Vagina (tissue), 2 donors: ENCODE data around the gene MUCL3. TPM values are rescaled to one million over a fixed set of nuclear protein-coding genes. Genes with fewer than 3 reads are reported as not detected.

Experiments
- DNase-seq, 2 donors: peaks; one replicate each; pipeline ENCODE4 v3.0.0-alpha.2; 2017; ENCODE audit errors: extremely low spot score in 2 of 2
- H3K27ac ChIP-seq: fragments of 200-600 bp; sonication (generic); one replicate; pipeline ENCODE4 v1.5.1; 2019
- H3K27me3 ChIP-seq: fragments of 200-600 bp; sonication (generic); one replicate; pipeline ENCODE4 v1.5.1; 2019
- H3K36me3 ChIP-seq, 2 donors: fragments of 200-600 bp; sonication (generic); one replicate each; pipeline ENCODE4 v1.5.1; 2017 to 2019
- H3K4me1 ChIP-seq: fragments of 200-600 bp; sonication (generic); one replicate; pipeline ENCODE4 v1.5.1; 2019
- H3K4me3 ChIP-seq, 2 donors: fragments of 200-600 bp; sonication (generic); 1 replicate in 1 of 2; 2 replicates in 1 of 2; pipeline ENCODE4 v1.5.1; 2016 to 2019
- H3K9me3 ChIP-seq: fragments of 200-600 bp; sonication (generic); one replicate; pipeline ENCODE4 v1.5.1; 2019
- CTCF ChIP-seq, 3 experiments: fragments of 450-650 bp in 2 of 3; fragments of 200-600 bp in 1 of 3; sonication (generic) in 1 of 3; IDR thresholded peaks; one replicate each; pipeline ENCODE4 v1.5.1; 2017 to 2019; ENCODE audit warnings: antibody characterized with exemption in 3 of 3, mild to moderate bottlenecking in 2 of 3, moderate library complexity in 2 of 3
- POLR2A ChIP-seq, 2 donors: fragments of 450-650 bp; IDR thresholded peaks; one replicate each; pipeline ENCODE4 v1.6.1; 2017; ENCODE audit warnings: antibody characterized with exemption in 2 of 2, mild to moderate bottlenecking in 2 of 2, moderate library complexity in 2 of 2
- POLR2AphosphoS5 ChIP-seq, 2 donors: sonication (generic); formaldehyde crosslinking; IDR thresholded peaks; one replicate each; pipeline ENCODE4 v1.9.0; 2017; ENCODE audit warnings: antibody characterized with exemption in 2 of 2, mild to moderate bottlenecking in 2 of 2, low read depth in 1 of 2; ENCODE audit not compliant: insufficient read depth in 1 of 2
- intact Hi-C: fragments of 100-400 bp; cut with DNase I; formaldehyde crosslinking; loops from one replicate; pipeline ENCODE4 v1.15.1; 2023
- total RNA-seq: library from RNA; depleted of rRNA; stranded (reverse); fragments of >200 nt; gene quantifications from one replicate; pipeline ENCODE4 v1.2.3, GENCODE V29; 2016

MUCL3 gene
- total RNA-seq, 1 donor from 2014 or later, result 0.49 TPM

- Histone ChIP-seq H3K27ac (no peak overlapping the region), H3K9me3 (no peaks in the 10 kb centered on the region), H3K4me3 (no peak overlapping the region), H3K36me3 (no peaks in the 10 kb centered on the region), H3K4me1 (peaks cover 20% of the 10 kb centered on the region), H3K27me3 (no peaks in the 10 kb centered on the region)
- intact Hi-C loops, result no loop called here
- no peak for TF ChIP-seq CTCF (IDR thresholded peaks at IDR 0.05)
- TF ChIP-seq POLR2A (IDR thresholded peaks at IDR 0.05), result no peak
- no peak for TF ChIP-seq POLR2AphosphoS5 (IDR thresholded peaks at IDR 0.05; ENCODE audit: insufficient read depth in 1 of 2, low read depth in 1 of 2)
- DNase-seq, result no peak
These were observed 1.3 kb upstream of the MUCL3 start for GRCh38 chr6:30939473-30939872.

- DNase-seq, result no peak
- Histone ChIP-seq H3K9me3 (no peaks in the 10 kb centered on the region), H3K27ac (no peak overlapping the region), H3K4me3 (no peak overlapping the region), H3K27me3 (no peaks in the 10 kb centered on the region), H3K36me3 (no peaks in the 10 kb centered on the region), H3K4me1 (peaks cover 20% of the 10 kb centered on the region)
- TF ChIP-seq CTCF (IDR thresholded peaks at IDR 0.05), result no peak
- no peak for TF ChIP-seq POLR2AphosphoS5 (IDR thresholded peaks at IDR 0.05; ENCODE audit: insufficient read depth in 1 of 2, low read depth in 1 of 2)
- no peak for TF ChIP-seq POLR2A (IDR thresholded peaks at IDR 0.05)
- intact Hi-C loops, result no loop called here
These were observed 1.7 kb downstream of the MUCL3 start for GRCh38 chr6:30942338-30943060.

DNA sequence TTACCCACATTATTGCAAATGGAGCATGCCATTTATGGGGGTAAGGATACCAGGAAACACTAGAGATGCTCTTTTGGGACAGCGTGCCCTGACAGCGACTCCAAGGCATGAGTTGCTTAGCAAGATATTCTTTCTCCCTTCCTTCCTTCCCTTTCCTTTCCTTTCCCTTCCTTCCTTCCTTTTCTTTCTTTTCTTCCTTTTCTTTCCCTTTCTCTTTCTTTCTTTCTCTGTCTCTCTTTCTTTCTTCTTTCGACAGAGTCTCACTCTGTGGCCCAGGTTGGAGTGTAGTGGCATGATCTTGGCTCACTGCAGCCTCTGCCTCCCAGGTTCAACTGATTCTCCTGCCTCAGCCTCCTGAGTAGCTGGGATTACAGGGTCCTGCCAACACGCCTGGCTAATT lies 3.3 kb downstream of the MUCL3 start:
- peaks cover 9% of the 10 kb centered on the region for H3K4me1 ChIP-seq
- H3K36me3 ChIP-seq, result no peaks in the 10 kb centered on the region
- intact Hi-C loops, result no loop called here
- H3K27me3 ChIP-seq, result no peaks in the 10 kb centered on the region
- no peak overlapping the region for H3K27ac ChIP-seq
- no peaks in the 10 kb centered on the region for H3K9me3 ChIP-seq
- H3K4me3 ChIP-seq, result no peak overlapping the region
- DNase-seq, result no peak
- TF ChIP-seq POLR2AphosphoS5 (IDR thresholded peaks at IDR 0.05; ENCODE audit: insufficient read depth in 1 of 2, low read depth in 1 of 2), result no peak
- no peak for TF ChIP-seq POLR2A (IDR thresholded peaks at IDR 0.05)
- no peak for TF ChIP-seq CTCF (IDR thresholded peaks at IDR 0.05)

DNA sequence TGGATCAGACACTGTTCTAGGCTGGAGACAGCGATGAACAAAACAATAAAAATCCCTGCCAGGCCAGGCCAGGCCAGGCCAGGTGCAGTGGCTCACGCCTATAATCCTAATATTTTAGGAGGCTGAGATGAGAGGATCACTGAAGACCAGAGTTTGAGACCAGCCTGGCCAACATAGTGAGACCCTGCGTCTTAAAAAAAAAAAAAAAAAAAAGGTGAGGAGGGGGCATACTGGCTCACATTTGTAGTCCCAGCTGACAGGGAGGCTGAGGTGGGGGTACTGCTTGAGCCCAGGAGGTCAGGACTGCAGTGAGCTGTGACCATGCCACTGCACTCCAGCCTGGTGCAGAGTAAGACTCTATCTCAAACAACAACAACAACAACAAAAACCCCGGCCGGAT lies 4.5 kb downstream of the MUCL3 start:
- H3K4me3 ChIP-seq, result no peak overlapping the region
- H3K4me1 ChIP-seq, result no peaks in the 10 kb centered on the region
- TF ChIP-seq POLR2A (IDR thresholded peaks at IDR 0.05), result no peak
- no peak for TF ChIP-seq CTCF (IDR thresholded peaks at IDR 0.05)
- no peak for TF ChIP-seq POLR2AphosphoS5 (IDR thresholded peaks at IDR 0.05; ENCODE audit: insufficient read depth in 1 of 2, low read depth in 1 of 2)
- H3K27ac ChIP-seq, result no peak overlapping the region
- H3K36me3 ChIP-seq, result no peaks in the 10 kb centered on the region
- intact Hi-C loops, result no loop called here
- no peaks in the 10 kb centered on the region for H3K9me3 ChIP-seq
- no peaks in the 10 kb centered on the region for H3K27me3 ChIP-seq
- no peak for DNase-seq

DNA sequence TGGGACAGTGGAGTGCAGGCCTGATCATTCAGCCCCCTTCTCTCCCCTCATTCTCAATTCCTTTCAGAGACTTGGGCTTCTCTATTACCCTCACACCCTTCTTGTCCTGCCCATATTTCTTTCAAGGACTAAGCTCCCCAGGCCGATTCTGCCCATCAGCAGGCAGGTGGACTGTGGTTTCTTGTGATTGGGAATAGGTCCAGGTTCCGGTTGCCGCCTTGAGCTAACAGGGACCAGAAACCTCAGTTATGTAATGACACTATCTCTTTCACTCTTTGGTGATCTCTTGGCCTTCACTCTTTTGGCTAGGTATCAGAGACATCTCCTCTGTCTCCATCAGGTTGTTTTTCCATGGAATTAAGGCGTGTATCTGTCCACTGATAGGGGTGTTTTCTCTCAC lies 6.5 kb downstream of the MUCL3 start:
- DNase-seq, result no peak
- H3K4me3 ChIP-seq, result no peak overlapping the region
- no peaks in the 10 kb centered on the region for H3K36me3 ChIP-seq
- H3K9me3 ChIP-seq, result no peaks in the 10 kb centered on the region
- TF ChIP-seq POLR2AphosphoS5 (IDR thresholded peaks at IDR 0.05; ENCODE audit: insufficient read depth in 1 of 2, low read depth in 1 of 2) (no peak), POLR2A (IDR thresholded peaks at IDR 0.05) (no peak), CTCF (IDR thresholded peaks at IDR 0.05) (no peak)
- intact Hi-C loops, result no loop called here
- no peak overlapping the region for H3K27ac ChIP-seq
- no peaks in the 10 kb centered on the region for H3K27me3 ChIP-seq
- H3K4me1 ChIP-seq, result no peaks in the 10 kb centered on the region
